Activated T-cell treated with anti-CD3 and anti-CD28 coated beads for 1 hour (primary cell): Measurements from ENCODE around the gene BRAT1.
"Not testable (repeated sequence)": the region's sequence is repeated elsewhere in the genome, so short reads cannot be mapped to it uniquely, and the experiment has no call there.

Experiments
- DNase-seq: peaks from one replicate; pipeline ENCODE4 v3.0.0-alpha.2; 2020; ENCODE audit warnings: low read depth

BRAT1 gene

DNA sequence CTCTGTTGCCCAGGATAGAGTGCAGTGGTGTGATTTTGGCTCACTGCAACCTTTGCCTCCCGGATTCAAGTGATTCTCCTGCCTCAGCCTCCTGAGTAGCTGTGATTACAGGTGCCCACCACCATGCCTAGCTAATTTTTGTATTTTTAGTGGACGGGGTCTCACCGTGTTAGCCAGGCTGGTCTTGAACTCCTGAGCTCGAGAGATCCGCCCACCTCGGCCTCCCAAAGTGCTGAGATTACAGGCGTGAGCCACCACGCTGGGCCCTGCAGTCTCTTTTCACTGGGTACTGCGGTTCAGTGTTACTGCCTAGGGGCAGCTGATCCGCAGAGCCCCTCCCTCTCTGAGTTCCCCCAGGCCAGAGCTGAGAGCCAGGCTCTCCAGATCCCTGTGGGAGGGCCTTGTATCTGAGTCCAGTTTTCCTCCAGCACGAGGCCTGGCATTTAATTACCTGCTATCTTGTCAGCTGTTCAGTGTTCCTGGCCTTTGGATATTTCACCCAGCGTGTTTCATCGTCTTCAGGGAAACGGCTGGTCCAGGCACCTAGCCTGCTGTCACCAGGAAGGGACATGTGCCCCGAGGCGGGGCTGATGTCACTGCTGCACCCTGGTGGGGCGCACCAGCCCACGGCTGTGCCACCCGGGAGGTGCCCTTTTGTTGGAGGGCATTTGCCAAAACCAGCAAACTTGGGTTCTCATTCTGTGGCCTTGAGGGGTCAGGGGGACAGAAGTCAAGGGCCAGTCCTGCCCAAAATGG is 19.3 kb downstream of the BRAT1 start:
- not testable (repeated sequence) for DNase-seq

DNA sequence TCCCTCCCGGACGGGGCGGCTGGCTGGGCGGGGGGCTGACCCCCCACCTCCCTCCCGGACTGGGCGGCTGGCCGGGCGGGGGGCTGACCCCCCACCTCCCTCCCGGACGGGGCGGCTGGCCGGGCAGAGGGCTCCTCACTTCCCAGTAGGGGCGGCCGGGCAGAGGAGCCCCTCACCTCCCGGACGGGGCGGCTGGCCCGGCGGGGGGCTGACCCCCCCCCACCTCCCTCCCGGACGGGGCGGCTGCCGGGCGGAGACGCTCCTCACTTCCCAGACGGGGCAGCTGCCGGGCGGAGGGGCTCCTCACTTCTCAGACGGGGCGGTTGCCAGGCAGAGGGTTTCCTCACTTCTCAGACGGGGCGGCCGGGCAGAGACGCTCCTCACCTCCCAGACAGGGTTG is 21.1 kb downstream of the BRAT1 start:
- not testable (repeated sequence) for DNase-seq

DNA sequence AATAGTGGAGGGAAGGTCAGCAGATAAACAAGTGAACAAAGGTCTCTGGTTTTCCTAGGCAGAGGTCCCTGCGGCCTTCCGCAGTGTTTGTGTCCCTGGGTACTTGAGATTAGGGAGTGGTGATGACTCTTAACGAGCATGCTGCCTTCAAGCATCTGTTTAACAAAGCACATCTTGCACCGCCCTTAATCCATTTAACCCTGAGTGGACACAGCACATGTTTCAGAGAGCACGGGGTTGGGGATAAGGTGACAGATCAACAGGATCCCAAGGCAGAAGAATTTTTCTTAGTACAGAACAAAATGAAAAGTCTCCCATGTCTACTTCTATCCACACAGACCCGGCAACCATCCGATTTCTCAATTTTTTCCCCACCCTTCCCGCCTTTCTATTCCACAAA is 21.8 kb downstream of the BRAT1 start:
- DNase-seq: not testable (repeated sequence)

DNA sequence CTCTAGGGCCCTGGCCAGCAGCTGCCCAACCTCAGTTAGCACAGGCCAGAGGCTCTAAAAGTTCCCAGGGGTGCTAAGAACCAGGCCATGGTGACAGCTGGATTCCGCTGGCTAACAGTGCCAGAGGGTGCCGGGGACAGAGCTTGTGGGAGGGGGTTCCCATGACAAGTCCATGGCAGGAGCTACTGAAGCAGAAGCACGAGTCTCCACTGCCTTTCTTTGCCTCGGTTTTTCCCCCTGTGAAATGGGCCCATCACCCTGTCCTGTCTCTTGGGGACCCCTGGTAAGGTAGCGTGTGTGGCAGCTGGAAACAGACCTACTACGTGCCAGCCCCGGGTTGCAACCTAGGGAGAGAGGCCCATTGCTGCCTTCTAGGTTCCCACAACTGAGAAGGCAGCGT is 22.5 kb downstream of the BRAT1 start:
- DNase-seq: not testable (repeated sequence)

DNA sequence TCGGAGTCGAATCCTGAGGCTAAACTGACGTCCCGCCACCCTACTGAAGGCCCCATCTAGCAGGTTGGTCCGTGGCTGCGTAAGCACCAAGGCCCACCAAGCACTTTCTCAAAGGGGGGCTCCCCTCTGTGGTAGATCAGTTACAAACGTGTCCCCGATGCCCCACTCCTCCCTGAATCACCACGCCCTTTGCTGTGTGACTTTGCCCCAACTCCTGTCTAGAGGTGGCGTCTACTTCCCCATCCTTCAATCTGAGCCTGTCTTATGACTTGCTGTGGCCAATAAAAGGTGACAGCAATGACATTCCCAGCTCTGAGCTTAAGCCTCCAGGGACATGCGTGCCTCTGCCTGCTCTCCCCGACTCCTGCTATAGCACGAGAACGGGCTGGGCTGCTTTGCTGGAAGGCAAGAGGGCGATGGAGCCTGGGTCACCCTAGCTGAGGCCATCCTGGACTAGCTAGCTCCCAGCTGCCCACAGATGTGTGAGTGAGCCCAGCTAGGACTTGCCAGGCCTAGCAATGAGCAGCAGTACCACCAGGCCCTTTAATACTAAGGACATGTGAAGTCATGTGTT is 23.0 kb downstream of the BRAT1 start:
- not testable (repeated sequence) for DNase-seq

DNA sequence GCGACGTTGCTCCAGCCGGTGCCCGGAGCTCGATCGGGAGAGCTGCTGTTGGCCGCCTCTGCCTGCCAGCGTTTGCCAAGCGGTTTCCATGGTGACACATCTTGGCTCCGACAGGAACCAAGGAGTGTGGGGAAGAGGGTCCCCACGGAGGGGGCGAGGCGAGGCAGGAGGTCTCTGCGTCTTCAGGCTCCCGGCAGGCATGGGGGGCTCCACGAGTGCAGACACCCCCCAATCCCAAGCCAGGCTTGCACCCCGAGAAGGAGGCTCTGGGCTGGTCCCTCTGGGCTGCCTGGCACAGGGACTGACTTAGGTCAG is 23.6 kb downstream of the BRAT1 start:
- not testable (repeated sequence) for DNase-seq

DNA sequence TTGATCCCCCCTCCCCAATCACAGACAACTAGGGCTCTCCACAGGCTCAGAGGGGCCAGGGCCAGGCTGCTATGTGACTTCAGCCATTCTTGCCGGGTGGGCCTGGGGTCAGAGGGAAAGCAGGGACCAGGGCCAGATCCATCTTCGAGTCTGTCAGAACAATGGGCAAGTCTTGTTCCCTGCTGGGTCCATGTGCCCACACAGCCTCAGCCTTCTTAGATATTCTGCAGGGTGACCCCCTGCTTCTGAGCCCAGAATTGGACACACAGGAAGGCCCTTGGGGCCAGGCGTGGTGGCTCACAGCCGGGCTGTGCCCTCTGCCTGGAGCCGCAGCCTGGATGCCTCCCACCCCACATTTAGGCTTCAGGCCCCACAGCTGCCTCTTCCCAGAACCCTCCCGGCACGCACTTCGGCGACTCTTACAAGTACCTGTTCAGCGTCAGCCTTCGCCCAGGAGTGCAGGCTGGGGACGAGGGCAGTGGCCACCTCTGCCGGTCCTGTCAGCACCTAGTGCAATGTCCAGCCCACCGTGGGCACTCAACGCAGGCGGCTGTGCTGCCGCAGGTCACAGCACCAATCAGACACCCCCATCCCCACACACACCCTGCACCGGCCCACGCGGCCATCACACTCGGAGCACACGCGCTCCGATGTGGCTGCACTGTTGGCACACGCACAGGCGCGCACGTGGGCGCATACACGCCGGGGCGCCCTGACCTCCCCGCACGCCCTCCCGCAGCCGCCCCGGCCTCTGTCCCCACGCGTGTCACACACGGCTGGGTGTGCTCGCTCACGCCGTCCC is 24.1 kb downstream of the BRAT1 start:
- DNase-seq: not testable (repeated sequence)

DNA sequence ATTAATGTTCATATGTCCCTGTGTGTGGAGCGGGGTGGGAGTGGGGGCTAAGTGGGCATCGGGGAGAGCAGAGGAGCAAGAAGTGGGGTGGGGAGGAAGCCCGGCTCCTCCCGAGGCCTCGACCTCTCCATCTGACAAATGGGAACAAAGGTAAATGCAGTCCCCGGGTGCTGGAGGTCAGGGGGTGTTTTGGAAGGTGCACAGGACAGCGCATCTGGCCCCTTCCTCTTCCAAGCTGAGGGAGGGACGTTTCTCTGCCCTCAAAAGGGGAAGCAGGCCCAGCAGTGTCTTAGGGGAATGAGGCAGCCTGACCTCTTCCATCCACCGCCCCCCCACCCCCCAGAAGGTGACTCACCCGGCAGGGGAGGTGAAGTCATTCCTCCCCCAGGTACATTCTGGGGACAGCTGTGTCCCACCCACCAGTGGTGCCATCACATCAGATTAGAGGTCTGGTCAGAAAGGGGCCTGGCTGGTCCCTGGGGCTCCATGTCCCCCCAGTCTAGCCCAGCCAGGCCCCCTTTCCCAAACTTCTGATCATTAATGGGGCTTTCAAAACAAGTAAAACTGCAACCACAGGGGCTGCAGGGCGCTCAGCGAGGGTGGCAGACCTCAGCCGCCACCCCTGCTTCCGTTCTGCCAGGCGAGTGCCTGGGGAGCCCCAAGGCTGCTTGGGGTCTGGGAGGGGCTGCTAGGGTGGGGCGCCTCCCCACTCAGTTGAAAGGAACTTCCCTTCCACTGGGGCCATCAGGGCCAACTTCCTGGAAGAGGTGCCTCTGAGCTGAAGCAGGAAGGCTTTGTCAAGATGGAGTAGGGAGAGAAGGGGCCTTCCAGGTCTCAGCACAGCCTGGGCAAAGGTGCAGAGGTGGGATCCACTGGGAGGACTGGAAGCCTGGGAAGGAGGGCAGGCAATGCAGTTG is 25.0 kb downstream of the BRAT1 start:
- DNase-seq: peak; percentile 65

DNA sequence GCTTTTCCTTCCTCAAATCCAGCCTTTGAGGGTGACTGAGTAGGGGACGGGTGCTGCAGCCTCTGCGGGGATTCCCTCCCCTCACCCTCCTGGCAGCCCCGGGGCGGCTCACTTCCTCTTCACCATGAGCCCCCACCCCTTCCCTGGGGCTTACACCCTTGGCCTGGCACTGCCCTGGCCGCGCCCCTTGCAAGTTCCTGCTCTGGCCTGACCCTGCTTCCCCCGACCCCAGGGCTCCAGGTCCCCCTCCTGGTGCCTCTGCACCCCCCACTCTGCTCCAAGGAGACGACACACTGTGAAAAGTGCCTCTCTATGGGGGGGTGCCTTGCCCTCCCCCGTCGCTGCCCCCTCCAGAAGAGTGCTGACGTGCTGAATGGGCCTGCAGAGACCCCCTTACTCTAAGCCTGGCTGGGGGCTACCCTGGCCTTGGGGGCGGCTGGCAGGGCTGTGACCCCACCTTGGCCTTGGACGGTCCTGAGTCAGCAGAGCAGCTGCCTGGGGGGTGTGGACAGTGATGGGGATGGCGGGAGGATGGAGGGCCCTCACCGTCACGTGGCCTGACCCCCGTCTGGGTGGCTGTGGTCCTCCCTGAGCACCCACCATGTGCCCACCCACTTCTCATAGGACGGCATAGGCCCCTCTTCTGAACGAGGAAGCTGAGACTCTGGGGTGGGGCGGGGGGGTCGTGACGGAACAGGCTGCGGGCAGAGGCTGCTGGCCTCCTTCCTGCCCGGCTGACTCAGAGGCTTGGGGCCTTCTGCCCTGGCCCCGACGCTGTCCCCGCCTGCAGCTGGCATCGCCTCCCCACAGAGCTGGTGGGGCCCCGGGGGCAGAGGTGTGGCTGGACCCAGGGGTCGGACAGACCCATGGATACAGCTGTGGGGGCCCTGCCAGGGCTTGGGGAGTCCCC is 25.9 kb downstream of the BRAT1 start:
- peak; percentile 47 for DNase-seq

DNA sequence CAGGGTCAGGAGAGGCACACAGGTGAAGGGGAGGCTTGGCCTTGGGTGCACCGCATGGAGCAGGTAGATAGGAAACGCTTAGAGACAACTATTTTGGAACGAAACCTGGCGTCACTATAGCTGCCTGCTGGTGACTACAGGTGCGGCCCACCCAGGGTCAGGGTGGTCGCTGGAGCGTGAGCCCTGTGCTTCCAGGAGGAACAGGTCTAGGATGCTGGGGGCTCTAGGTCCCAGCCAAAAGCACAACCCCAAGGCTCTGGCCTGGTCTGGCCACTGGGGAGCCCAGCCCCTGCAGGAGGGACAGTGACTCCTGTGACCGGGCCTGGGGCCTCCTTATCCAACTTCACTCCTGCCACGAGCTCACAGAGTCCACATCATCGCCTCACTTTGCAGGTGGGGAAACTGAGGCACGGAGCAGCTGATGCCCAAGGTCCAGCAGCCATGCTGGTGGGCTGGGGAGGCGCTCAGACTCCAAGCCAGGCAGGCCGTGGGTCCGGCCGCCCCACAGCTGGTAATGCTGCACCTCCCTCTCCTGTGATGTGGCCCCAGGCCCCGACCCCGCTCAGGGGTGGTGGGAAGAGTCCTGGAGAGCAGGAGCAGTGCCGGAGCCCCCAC is 26.7 kb downstream of the BRAT1 start:
- no peak for DNase-seq

DNA sequence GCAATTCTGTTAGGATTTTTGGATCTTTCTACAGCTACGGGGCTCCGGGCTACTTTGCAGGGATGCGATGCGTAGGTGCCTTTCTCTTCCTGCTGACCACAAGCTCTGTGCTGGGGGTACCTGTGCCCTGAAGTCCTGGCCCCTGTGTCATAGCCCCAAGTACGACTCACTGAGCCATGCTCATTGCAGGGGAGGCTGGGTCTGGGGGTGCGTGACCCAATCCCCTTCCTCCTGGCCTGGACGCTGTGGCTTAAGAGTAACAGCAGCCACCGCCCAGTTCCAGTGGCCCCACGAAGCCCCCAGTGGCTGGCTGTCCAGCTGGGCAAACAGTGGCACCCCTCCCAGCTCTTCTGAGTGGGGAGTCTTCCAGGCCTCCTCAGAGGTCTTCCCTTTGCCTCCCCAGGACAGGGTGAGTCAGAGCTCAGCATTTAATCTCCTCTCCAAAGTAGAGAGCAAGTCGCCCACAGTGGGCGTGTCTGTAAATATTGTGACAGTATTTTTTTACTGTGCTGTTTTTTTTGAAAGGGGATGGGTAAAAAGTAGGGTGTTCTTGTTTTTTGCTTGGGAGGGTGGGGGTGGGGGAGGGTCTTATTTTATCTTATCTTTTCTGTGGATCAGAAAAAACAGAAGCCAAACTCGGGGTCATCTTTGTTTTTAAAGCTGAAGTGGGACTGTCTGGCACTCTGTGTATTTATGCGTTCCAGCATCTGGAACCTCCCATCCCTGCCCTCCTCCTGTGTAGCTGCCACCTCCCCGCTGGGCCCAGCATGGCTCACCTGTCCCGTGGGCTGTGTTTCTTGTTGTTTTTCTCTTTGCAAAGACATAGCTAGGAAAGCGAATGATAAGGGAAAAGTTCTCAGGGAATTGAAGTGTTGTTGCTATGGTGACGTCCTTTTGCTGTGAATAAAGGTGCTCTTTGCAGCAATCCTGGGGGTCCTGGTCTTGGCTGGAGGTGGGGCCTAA is 27.5 kb downstream of the BRAT1 start:
- DNase-seq: peak; percentile 48

DNA sequence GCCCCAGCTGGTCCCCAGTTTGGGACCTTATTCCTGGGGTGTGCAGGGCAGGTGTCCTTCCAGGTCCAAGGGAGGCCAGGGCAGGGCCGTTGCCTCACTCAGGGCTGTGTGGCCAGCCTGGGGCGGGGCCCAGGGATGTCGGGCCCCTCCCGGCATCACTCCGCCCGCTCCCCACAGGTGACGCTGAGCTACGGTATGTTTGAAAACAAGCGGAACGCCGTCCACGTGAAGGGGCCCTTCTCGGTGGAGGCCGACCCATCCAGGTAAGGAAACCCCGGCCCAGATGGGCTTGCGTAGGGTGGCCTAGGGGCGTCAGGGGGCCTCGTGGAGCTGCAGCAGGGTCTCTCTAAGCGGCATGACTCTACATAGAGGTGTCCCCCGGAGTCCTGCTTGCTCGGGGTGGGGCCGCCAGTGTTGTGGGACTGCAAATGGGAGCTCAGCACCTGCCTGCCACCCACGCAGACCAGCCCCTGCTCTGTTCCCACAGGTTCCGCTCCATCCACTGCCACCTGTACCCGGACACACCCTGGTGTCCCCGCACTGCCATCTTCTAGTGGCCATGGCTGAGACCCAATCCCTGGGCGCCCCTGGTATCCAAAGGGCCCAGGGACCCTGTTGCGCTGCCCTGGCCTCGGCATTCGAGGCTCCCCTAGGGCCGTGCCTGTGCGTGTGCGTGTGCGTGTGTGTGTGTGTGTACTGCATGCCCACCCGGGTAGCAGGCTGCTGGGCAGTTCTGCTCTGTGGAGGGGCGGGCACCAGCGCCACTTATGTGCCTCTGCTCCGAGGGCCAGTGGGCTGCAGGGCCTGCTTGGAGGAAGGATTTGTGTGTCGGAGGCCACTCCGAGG is 28.4 kb downstream of the BRAT1 start:
- DNase-seq: no peak

DNA sequence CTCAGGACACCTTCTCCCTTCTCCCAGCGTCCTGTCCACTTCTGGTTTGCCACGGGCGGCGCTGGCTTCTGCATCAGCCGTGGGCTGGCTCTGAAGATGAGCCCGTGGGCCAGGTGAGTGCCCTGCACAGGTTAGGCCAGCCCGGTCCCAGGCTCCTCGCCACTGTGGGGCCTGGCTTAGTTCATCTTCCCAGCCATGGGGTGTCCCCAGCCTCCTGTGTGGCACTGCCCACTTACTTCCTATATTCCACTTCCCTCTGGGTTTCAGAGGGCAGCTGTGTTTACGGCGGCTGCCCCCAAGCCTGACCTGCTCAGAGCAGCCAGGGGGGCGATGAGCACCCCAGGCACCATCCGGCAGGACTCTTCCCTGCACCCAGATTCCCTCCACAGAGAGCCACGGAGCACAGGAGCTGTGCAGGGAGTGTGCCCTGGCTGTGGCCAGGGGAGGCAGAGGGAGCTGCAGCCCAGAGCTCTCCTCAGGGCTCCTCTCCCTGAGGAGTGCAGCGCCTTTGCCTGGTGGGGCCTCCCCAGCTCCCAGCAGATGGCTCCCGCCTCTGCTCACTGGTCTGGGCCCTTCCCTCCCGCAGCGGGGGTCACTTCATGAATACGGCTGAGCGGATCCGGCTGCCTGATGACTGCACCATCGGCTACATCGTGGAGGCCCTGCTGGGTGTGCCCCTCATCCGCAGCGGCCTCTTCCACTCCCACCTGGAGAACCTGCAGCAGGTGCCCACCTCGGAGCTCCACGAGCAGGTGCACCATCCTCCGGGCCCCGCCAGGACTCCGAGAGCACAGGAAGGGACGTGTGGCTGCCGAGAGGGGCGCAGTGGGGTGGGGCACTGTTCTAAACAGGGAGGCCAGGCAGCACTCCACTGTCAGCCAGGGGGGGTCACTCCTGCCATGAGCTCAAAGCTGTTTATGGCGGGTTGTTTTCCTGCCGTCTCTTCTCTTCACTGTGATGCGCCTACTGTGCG is 29.4 kb downstream of the BRAT1 start:
- no peak for DNase-seq

DNA sequence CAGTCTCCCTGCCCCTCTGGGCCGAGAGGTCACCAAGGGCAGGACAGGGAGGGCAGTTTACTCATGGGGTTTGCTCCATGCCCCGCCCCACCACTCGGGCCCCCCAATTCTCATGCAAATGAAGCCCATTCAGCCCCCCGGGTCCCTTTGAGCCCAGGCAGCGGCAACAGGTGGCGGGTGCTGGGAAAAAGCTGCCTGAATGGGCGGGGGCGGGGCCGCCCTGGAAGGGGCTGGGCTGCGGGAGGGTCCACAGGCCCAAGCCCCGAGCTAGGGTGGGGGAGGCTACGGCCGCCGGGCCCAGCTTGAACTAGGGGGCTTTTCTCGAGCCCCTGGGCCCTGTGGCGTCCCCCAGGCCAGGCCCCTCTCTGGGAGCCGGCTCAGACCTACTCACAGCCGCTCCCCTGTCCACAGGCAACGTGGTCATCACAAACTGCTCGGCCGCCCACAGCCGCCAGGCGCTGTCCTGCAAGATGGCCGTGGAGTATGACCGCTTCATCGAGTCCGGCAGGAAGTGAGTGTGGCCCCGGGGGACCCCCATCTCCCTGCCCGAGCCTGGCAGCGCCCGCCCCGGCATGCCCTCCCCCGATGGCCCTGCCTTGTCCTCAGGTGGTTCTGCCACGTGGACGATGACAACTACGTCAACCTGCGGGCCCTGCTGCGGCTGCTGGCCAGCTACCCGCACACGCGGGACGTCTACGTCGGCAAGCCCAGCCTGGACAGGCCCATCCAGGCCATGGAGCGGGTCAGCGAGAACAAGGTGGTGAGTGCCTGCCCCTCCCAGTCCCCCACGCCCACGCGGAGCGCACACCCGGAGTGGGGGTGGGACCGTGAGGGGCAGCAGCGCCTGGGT is 30.3 kb downstream of the BRAT1 start:
- DNase-seq: no peak

DNA sequence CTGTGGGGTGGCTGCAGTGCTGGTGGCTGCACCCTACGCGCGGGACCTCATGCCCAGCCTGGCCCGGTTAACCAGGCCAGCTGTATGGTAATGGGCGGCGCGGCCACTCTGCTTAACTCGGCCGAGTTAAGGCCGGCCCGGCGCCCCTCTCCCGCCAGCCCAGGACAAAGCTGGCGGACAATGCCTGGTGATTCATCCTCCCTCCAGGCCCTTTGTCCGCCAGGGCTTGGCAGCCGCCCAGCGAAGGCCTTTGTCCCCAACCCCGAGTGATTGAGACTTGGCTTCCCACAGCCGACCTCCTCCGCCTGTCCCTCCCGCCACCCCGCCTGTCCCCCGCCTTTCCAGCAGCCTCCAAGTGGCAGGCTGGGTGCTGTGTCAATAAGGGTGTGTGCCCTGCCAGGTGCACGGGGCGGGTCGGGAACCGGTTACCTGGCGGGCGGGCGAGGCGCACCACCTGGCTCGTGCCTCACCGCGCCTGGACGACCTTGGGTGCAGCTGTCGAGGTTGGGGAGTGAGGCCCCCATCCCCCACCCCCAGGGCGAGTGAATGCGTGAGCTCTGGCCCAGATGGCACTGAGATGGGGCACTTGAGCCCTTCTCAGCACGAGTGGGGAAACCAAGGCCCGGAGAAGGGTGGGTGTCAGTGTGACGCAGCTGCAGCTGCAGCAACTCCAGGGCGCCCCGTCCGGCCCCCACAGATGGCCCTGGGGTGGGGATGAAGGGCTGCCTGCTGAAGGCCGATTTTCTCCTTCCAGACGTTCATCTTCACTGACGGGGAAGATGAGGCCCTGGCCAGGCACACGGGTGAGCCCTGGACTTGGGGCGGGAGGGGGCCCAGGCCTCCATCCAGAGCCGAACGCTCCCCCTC is 31.1 kb downstream of the BRAT1 start:
- DNase-seq: no peak
